Erythroblast (primary cell): ENCODE measurements around the gene GAGE12C.
"Not testable (repeated sequence)": the region's sequence is repeated elsewhere in the genome, so short reads cannot be mapped to it uniquely, and the experiment has no call there.

Source experiments
- GATA1 ChIP-seq: IDR thresholded peaks from 2 replicates; pipeline ENCODE4 v1.6.1; 2011; ENCODE audit warnings: low read depth, mild to moderate bottlenecking, control low read depth, low read length, moderate library complexity
- POLR2A ChIP-seq: IDR thresholded peaks from 2 replicates; pipeline ENCODE4 v1.6.1; 2011; ENCODE audit warnings: mild to moderate bottlenecking, low read length

- not testable (repeated sequence) for TF ChIP-seq POLR2A, GATA1
Measured at GRCh38 chrX:49568728-49569127, 36.8 kb downstream of the GAGE12C start.
